Head of caudate nucleus (tissue), 42 donors: ENCODE measurements around the gene PAPSS1.

Experiments
- DNase-seq, 42 donors: peaks; one replicate each; pipeline versions ENCODE4 v3.0.0 to v3.0.0-alpha.2; 2020 to 2021; ENCODE audit warnings: mixed read lengths in 7 of 42
- intact Hi-C: fragments of 100-400 bp; cut with DNase I; formaldehyde crosslinking; loops from one replicate; pipeline ENCODE4 v1.15.0; 2022

PAPSS1 gene

GRCh38 chr4:107592519-107592918 is 127.5 kb downstream of the PAPSS1 start:
- intact Hi-C loops, result no loop called here

GRCh38 chr4:107589269-107589668 is 130.8 kb downstream of the PAPSS1 start:
- intact Hi-C loops, result no loop called here
- DNase-seq, result no peak

More at GRCh38 chr4:107592519-107592918, 127.5 kb downstream of the PAPSS1 start:
- DNase-seq, result no peak

DNA sequence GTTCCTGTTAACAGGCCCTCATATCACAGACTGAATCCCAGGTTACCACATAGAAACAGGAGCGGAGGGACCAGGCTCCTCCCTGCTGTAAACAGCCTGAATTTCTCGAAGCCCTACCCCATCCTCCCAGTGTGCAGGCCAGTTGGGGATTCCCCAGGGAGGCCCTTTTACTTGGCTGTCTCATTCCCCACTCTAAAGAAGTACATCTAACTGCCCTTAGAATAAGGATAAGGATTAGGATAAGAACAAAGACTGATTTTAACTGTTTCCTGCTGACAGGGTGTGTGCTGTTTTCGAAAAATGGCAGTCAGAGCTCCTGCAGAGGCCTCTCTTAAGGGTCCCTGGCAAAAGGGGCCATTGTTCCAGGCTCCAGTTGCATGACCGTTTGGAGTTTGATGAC is 133.7 kb downstream of the PAPSS1 start:
- no peak for DNase-seq
- intact Hi-C loops, result no loop called here

DNA sequence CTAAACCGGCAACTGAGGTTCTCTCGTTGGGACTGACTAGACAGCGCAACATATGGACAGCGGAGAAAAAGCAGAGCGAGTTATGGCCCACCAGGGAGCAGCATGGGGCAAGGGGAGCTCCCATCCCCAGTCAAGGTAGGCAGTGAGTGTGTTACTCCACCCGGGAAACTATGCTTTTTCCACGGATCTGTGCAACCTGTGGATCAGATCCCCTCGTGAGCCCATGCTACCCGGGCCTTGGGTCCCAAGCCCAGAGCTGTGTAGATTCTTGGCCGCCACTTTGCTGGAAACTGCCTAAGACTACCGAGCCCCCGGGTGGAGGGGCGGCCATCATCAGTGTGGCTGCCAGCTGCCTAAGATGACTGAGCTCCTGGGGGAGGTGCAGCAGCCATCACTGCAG is 140.9 kb downstream of the PAPSS1 start:
- DNase-seq, result no peak
- intact Hi-C loops, result no loop called here

GRCh38 chr4:107578321-107578720 is 141.7 kb downstream of the PAPSS1 start:
- DNase-seq, result no peak
- intact Hi-C loops, result no loop called here

- intact Hi-C loops, result no loop called here
- no peak for DNase-seq
Observed at GRCh38 chr4:107577743-107578142, 142.3 kb downstream of the PAPSS1 start.

DNA sequence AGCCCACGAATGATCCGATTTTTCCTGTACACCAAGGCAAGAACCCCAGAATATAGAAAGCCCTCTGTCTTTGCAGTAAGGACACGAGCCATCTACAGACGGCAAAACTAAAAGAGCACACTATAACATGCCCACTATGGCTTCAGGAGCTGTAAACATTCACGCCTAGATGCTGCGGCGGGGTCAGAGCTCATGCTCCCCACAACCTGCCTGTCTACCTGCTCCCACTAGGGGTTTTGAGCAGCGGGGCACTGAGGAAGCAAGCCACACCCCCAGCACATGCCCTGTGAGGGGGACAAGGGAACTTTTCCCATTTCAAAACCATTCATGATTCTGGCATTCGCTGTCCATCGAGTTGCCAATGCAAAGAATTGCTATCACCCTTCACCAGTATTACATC is 144.8 kb downstream of the PAPSS1 start:
- DNase-seq, result no peak
- intact Hi-C loops, result no loop called here

DNA sequence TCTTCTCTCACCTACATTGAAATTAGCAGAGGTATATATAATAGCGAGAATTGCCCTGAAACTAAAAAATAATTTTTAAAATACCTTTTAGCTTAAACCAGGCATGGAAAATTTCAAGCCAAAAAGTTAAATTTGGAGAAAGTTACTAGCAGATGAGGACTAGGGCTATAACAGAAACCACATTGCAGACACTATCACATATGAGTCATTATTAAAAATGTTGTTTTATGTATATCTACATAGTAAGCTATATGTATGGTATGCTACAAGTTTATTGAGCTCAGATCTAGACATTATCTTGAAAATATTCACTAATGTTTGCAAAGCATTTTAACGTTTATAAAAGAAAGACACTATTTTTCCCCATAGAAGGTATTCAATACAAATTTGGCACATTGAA is 147.8 kb downstream of the PAPSS1 start:
- intact Hi-C loops, result no loop called here
- no peak for DNase-seq

GRCh38 chr4:107570952-107571351 is 149.1 kb downstream of the PAPSS1 start:
- intact Hi-C loops, result no loop called here
- no peak for DNase-seq

DNA sequence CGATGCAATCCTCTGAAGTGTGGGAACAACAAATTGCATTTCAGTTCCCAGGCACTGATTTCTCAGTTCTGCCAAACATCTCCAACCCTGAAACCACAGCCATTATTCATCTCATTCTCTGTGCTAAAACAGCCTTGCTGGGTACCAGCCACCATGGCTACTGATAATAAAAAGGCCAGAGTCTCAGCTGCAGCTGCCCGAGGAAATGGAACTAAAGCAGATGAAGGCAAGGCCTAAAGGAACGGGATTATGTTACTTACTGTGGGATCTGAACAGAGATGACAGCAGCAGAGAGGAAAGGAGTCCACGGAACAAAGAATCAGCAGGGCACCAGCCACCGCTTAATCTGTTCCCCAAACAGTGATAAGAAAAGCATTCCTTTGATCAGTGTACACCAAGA is 155.7 kb downstream of the PAPSS1 start:
- intact Hi-C loops, result no loop called here
- no peak for DNase-seq
